ENCODE results near the gene ADCYAP1R1. TPM values are rescaled to one million over a fixed set of nuclear protein-coding genes. Genes with fewer than 3 reads are reported as not detected.

Gene ADCYAP1R1
- total RNA-seq, 1 donor from 2014 or later = 7.8 TPM

DNA sequence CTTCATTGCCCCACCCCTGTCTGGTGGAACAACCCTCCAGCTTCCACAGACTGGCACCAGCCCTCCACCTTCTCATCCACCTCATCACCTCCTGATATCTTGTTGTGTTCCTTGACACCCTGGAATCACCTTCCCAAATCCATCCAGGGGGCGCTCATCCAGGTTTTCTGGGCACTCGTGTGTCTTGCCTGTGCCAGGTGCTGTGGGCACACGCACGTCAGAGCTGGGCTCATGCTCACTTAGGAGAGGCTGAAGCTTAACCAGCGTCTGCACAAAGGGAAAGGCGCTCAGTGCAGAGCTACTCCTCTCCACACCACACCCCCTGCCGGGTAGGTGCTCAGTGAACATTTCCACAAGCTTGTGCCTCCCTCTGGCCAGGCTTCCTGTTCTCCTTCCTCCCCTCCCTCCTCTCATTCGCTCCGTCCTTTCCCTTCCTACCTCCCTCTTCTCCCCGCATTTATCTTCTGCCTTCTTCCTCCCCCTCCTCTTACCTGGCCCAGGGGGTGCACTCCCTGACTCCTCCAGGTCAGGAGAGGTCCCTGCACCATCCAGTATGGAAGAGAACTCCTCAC is 4.8 kb downstream of the ADCYAP1R1 start:
- TF ChIP-seq CTCF (IDR thresholded peaks at IDR 0.05) = no peak
- H3K27me3 ChIP-seq = no peaks in the 10 kb centered on the region
- intact Hi-C loops (cut with DNase I) = no loop called here

GRCh38 chr7:31058122-31058521 is 6.0 kb downstream of the ADCYAP1R1 start:
- Histone ChIP-seq H3K27ac (no peak overlapping the region), H3K36me3 (no peaks in the 10 kb centered on the region), H3K27me3 (no peaks in the 10 kb centered on the region), H3K4me1 (no peaks in the 10 kb centered on the region), H3K9me3 (no peaks in the 10 kb centered on the region), H3K4me3 (no peak overlapping the region)
- intact Hi-C loops (cut with DNase I) = no loop called here
- no peak for TF ChIP-seq CTCF (IDR thresholded peaks at IDR 0.05)
- no peak for DNase-seq (ENCODE audit: low spot score in 2 of 2)

More for the DNA sequence above, 4.8 kb downstream of the ADCYAP1R1 start:
- H3K4me3 ChIP-seq = no peak overlapping the region
- DNase-seq (ENCODE audit: low spot score in 2 of 2) = no peak
- H3K9me3 ChIP-seq = no peaks in the 10 kb centered on the region
- H3K4me1 ChIP-seq = peaks cover 0 to 5% of the 10 kb centered on the region in 2 donors
- H3K36me3 ChIP-seq = no peaks in the 10 kb centered on the region
- H3K27ac ChIP-seq = no peak overlapping the region

GRCh38 chr7:31058688-31059087 is 6.6 kb downstream of the ADCYAP1R1 start:
- intact Hi-C loops (cut with DNase I) = no loop called here
- H3K9me3 ChIP-seq = no peaks in the 10 kb centered on the region
- no peak overlapping the region for H3K4me3 ChIP-seq
- TF ChIP-seq CTCF (IDR thresholded peaks at IDR 0.05) = no peak
- H3K27ac ChIP-seq = no peak overlapping the region
- H3K27me3 ChIP-seq = no peaks in the 10 kb centered on the region
- DNase-seq (ENCODE audit: low spot score in 2 of 2) = no peak
- no peaks in the 10 kb centered on the region for H3K4me1 ChIP-seq
- H3K36me3 ChIP-seq = no peaks in the 10 kb centered on the region

- Histone ChIP-seq H3K27ac (no peak overlapping the region), H3K27me3 (no peaks in the 10 kb centered on the region), H3K4me3 (no peak overlapping the region), H3K36me3 (no peaks in the 10 kb centered on the region), H3K4me1 (no peaks in the 10 kb centered on the region), H3K9me3 (no peaks in the 10 kb centered on the region)
- intact Hi-C loops (cut with DNase I) = no loop called here
- no peak for DNase-seq (ENCODE audit: low spot score in 2 of 2)
- TF ChIP-seq CTCF (IDR thresholded peaks at IDR 0.05) = no peak
Observed at GRCh38 chr7:31059551-31059950, 7.4 kb downstream of the ADCYAP1R1 start.

DNA sequence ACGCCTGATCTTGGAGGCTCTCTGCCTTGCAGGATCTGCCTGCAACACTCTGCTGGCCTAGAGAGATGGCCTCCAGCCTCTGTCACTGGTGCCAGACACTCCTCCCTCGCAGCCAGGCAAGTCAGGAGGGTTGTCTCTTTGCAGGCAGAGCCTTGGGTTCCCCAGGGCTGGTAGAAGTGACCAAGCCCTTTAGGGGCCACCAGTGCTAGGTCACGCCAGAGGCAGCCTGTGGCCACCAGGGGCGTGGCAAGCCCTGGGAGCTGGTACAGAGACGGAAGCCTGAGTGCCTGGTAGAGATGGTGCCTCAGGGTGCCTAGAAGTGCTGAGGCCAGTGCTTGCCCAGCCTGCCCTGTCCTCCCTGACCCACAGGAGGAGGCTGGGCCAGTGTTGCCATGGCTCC is 9.1 kb downstream of the ADCYAP1R1 start:
- H3K27me3 ChIP-seq = no peaks in the 10 kb centered on the region
- H3K4me3 ChIP-seq = no peak overlapping the region
- H3K4me1 ChIP-seq = no peaks in the 10 kb centered on the region
- H3K27ac ChIP-seq = no peak overlapping the region
- H3K36me3 ChIP-seq = no peaks in the 10 kb centered on the region
- intact Hi-C loops (cut with DNase I) = no loop called here
- TF ChIP-seq CTCF (IDR thresholded peaks at IDR 0.05) = no peak
- H3K9me3 ChIP-seq = no peaks in the 10 kb centered on the region
- DNase-seq (ENCODE audit: low spot score in 2 of 2) = no peak

Measured in ascending aorta (tissue), 2 donors.